ENCODE results near the gene RAP1GDS1.
"Not testable (repeated sequence)": the region's sequence is repeated elsewhere in the genome, so short reads cannot be mapped to it uniquely, and the experiment has no call there.

RAP1GDS1 gene

DNA sequence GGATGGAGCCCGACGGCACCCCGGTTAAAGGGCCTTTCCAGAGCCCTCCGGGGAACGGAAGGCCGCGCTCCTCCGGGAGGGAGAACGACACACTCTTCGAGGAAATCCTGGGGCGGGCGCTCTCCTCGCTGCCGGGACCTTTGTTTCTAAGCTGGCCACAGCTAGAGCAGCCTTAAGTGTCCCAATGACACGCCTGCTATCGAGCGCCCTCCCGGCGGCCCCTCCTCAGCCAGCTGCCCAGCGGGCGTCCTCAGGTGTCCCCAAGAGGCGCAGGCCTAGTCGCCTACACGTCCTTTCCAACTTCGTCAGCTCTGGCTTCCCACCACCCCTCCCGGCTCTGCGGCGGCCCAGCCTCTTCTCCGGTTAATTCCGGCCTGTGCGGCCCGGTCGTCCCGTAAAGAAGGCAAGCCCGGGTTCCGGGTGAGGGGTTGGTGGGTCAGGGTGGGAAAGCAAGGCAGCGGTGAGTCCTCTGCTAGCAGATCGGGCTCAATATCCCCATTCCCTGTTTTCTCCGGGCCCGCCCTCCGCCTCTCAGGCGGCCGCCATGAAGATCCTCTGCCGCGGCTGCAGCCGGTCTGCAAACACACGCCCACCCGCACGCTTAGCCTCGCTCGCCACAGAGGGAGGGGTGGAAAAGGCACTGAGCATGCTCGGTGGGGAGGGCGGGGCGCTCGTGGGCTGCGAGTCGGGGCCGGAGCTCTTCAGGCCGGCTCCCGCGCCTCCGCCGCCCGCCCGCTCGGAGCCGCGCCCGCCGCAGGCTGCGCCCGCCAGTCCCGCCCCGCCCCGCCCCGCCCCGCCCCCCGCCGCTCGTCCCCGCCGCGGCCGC lies at the start of gene RAP1GDS1:
RAP1GDS1 (plus strand) TSS at position 806 of the 826 bp plus-strand sequence. CDS start 182 bp downstream, outside the sequence.
- DNase-seq, result peak; percentile 75 to 95

DNA sequence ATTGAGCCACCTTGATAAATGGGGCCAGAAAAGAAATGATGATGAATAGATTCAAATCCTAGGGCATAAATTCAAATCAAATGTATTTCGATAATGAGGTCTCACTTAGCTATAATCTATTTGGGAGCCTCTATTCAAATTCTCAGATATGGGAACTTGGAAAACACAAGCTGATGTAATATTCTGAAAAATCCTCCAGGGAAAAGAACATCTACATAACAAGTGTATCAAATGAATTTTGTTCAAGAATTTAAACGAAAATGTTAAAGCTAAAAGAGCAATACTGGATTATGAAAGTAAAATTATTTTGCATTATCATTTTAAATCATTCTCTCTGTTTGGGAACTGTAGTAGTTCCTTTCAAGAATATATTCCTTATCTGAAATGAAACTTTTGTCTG lies 38.9 kb upstream of the RAP1GDS1 start:
- DNase-seq, result peak in 1 of 2 experiments; percentile 8

GRCh38 chr4:98226396-98226795 lies 34.8 kb upstream of the RAP1GDS1 start:
- DNase-seq, result no peak

DNA sequence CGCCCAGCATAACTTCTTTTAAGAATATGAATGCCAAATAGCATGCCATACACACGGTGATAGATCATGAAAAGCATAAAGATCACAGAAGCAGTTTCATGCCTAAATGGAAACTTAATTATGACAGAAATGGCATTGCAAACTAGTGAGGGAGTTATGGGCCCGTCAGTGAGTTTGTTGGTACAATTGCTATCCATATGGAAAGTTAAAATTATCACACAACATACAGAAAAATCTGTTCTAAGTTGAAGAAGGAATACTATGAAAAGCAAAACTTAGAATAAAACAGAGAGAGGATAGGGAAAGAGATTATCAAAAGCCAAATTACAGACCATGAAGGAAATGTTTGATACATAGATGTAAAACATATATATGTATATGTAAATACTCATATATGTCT lies 30.2 kb upstream of the RAP1GDS1 start:
- no peak for DNase-seq

DNA sequence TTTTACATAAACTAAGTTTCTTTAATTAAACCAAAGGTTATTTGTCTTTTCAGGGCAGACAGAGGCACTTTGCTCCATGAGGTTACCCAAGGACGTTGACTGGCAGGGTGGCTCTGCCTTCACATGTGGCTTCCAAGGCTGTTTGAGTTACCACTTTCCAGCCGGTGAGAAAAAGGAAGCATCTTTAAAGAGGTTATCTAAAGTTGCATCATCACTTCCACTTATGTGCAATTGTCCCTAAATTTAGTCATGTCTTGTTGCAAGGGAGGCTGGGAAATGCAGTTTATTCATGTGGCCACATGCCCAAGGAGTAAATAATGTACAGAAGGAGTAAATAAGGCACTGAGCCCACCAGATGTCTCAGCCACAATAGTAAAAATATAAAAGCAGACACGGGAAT lies 29.0 kb upstream of the RAP1GDS1 start:
- DNase-seq, result peak in 1 of 2 experiments; percentile 0

- DNase-seq, result no peak
These were observed 24.0 kb upstream of the RAP1GDS1 start for GRCh38 chr4:98237204-98237603.

- no peak for DNase-seq
These were observed 19.1 kb upstream of the RAP1GDS1 start for GRCh38 chr4:98242063-98242462.

GRCh38 chr4:98242538-98242937 lies 18.6 kb upstream of the RAP1GDS1 start:
- DNase-seq, result no peak

DNA sequence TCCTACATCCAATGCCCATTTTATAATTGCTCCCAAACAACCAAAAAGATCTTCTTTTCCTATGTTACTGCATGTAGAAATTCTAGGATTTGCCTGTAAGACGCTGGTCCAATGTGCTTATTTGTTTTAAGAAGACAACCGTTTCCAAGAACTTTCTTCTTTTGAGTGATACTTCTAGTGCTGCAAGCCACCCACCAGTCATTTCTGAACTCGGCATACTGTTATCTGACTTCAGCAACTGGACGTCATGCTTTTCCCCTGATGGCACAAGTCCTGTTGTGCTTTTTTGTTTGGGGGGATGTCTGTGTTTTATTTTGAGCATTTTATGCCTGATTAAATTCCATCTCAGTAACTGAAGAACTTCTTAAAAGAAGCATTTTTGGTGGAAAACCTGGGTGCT lies 16.0 kb upstream of the RAP1GDS1 start:
- no peak for DNase-seq

DNA sequence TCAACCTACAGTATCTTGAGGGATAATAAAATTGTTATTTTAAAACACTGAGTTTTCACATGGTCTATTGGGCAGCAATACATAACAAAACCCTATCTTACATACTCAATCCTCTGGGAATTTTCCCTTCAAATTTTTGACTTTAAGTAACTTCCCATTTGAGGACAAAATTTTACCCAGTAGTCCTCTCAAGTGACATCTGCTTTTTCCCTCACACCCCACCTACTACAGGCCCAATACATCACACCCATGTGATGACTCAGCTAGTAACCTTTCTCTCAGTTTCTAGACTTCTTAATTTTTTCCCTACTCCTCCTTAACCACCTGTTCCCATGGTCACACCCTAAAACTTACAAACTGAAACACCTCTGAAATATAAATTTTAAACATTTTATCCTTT lies 12.2 kb upstream of the RAP1GDS1 start:
- DNase-seq, result no peak

DNA sequence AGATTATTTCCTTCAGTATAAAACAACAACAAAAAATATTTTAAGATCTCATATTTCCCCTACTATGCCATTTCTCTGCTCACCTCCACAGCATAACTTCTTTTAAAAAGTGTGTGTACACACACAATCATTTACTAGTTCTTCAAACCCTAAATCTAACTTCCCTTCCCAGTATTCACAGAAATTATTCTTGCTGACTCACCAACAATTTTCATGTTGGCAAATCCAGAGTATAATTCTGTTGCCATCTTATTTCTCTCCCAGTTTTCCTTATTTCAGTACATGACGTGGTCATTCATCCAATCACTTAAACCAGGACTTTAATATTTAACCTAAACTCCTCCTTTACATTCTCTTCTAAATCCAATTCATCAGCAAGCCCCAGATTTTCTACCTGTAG lies 11.4 kb upstream of the RAP1GDS1 start:
- DNase-seq, result no peak

- no peak for DNase-seq
These were observed 7.7 kb upstream of the RAP1GDS1 start for GRCh38 chr4:98253499-98253898.

- peak; percentile 5 to 61 for DNase-seq
These were observed 1.1 kb upstream of the RAP1GDS1 start for GRCh38 chr4:98260047-98260578.

DNA sequence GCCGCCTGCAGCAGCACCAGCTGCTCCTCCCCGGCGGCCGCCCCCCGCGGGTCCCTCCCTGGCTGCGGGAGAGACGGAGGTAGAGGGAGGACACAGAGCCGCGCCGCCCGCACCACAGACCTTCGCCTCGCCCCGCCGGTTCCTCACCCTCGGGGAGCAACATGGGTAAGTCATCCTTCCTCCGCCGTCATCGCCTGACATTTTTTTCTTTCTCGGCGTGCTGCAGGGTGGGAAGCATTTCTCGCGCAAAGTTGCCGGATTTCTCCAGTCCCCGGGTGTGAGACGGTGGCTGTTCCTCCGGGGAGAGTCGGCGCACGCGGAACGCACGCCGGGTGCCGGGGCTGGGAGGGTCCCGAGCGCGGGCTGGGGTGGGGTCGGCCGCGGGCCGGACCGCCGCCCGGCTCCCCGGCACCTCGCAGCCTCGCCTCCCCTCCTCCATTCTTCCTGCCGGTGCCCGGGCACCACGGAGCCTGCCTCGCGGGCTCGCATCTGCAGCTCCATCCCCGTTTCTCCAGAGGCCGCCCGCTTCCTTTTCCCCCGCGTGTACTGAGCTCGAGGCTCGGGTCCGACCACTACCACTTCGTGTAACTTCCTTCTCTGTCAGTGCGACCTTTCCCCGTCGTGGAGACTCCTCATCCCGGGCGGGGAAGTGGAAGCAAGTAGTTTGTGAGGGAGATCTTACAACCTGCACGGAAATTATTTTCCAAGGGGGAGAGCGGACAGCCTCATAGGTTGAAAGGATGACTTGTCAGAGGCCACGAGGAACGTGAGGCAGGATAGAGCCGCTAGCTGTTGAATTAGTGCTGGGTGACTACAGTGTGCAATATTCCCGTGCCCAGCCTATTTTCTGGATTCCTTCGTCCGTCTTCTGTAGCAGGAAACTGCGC lies 464 bp downstream of the RAP1GDS1 start:
- peak; percentile 36 to 62 for DNase-seq

GRCh38 chr4:98262431-98262830 lies 1.2 kb downstream of the RAP1GDS1 start:
- DNase-seq, result no peak

DNA sequence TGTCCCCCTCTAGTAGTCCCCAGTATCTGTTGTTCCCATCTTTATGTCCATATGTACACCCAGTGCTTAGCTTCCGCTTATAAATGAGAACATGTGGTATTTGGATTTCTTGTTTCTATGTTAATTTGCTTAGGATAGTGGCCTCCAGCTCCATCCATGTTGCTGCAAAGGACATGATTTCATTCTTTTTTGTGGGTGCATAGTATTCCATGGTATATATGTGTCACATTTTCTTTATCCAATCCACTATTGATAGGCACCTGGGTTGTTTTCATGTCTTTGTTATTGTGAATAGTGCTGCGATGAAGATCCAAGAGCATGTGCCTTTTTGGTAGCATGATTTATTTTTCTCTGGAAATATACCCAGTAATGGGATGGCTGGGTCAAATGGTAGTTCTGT lies 6.3 kb downstream of the RAP1GDS1 start:
- no peak for DNase-seq

DNA sequence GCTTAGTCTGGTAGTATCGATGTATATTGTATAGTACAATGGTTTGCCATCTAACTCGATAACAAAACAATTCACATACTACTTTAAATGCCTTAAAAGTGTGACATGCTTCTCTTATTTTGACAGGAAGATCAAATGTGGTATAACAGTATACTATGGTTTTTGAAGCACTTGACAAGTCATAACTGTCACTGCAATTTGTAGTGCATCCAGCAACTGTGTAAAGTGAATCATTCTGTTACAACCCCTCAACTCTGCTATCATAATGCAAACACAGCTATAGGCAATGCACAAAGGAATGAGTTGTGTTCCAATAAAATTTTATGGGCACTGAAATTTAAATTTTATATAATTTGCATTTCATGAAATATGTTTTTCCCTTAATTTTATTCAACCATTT lies 14.0 kb downstream of the RAP1GDS1 start:
- DNase-seq, result no peak

DNA sequence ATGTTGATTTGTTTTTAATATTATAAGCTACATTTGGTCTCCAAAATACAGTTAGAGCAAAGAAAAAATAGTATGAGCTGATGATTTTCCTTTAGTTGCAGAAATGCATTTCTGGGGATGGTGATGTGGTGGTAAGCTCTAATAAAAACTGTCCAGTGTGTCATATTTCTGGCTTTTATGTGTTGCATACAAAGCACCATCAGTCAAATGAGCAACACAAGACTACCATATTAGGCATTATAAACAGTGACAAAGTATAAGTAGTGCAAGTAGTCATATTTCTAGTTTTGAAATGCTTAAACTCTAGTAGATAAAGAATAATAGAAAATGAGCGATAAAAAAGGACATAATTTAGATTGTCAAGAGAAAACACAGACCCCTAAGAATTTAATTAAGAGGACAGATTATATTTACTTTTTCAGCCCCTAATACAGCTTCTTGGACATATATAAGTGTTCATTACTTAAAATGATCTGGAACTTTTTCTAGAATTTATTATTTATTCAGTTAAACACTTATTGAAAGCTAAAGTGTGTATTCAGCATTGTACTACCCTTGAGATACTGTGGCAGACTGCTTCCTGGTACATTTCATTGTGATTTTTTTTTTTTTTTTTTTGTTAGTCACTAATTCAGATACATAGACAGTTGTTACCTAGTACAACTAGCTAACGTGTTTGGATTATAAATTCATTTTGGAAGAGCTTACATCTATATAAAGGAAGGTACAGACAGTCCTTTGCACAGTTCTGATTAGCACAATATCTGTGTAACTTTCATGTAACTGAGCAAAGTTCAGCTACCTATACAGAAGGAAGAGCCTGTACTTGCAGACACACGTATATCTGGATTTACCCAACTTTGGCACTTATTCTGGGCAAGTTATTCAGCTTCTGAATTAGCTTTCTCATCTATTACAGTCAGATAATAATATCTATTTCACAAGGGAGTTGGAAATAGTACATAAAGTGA lies 22.3 kb downstream of the RAP1GDS1 start:
- no peak for DNase-seq

GRCh38 chr4:98284640-98285046 lies 23.5 kb downstream of the RAP1GDS1 start:
- no peak for DNase-seq

- no peak for DNase-seq
These were observed 24.5 kb downstream of the RAP1GDS1 start for GRCh38 chr4:98285676-98286075.

DNA sequence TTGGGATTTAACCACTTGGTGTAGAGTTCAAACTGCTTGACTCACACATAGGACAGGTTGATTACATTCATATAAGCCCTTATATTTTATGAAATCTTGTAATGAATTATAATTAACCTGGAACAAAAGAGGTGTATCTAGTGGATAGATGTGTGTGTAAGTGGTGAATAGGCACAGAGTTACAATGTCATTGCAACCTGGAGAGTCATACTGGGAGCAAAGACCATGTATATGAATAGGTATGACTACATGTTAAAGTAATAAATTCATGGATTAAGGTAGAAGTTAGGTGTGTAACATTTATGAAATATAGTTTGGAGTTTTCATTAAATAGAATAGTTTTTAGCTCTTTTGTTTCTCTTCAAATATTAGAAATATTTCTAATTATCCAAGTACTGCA lies 26.1 kb downstream of the RAP1GDS1 start:
- DNase-seq, result no peak

DNA sequence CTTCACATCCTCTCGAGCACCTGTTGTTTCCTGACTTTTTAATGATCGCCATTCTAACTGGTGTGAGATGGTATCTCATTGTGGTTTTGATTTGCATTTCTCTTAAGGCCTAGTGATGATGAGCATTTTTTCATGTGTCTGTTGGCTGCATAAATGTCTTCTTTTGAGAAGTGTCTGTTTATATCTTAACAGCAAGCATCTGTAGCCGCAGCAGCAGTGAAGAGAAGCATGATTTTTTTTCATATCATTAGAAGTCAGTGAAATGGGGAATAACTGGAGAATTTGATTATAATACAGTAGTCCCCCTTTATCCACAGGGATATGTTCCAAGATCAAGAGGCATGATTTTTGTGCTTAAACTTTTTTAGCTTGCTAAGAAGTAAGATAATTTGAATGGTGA lies 27.5 kb downstream of the RAP1GDS1 start:
- not testable (repeated sequence) for DNase-seq

Measured in NCI-H526 (cell line).